ENCODE results near the gene MYBPC1. TPM values are rescaled to one million over a fixed set of nuclear protein-coding genes. Genes with fewer than 3 reads are reported as not detected.

MYBPC1 gene
- total and polyA plus RNA-seq, 2 donors from 2014 or later, result not detected

GRCh38 chr12:101690544-101691098 lies 95.8 kb downstream of the MYBPC1 start:
- H3K27me3 ChIP-seq (ENCODE audit: control insufficient read depth, insufficient read depth, low read length), result no peaks in the 10 kb centered on the region
- FAIRE-seq, result no peak

GRCh38 chr12:101691503-101692096 lies 96.8 kb downstream of the MYBPC1 start:
- FAIRE-seq (no peak), DNase-seq (no peak)
- Histone ChIP-seq H3K9ac (ENCODE audit: low read length in 3 of 3) (no peak overlapping the region), H3K27me3 (ENCODE audit: control insufficient read depth, insufficient read depth, low read length) (no peaks in the 10 kb centered on the region), H3K9me3 (ENCODE audit: control insufficient read depth in 2 of 3, insufficient read depth in 1 of 3, low read length in 3 of 3) (no peaks in the 10 kb centered on the region), H3K4me3 (ENCODE audit: low read length in 3 of 3) (no peak overlapping the region), H3K4me1 (ENCODE audit: control insufficient read depth in 2 of 3, insufficient read depth in 2 of 3, low read depth in 1 of 3, low read length in 3 of 3) (peaks cover 0 to under 1% (median 0%) of the 10 kb centered on the region in 3 donors), H3K36me3 (ENCODE audit: control insufficient read depth in 2 of 3, insufficient read depth in 3 of 3, low read length in 3 of 3) (no peaks in the 10 kb centered on the region), H3K27ac (ENCODE audit: low read depth in 2 of 2, low read length in 2 of 2) (no peak overlapping the region)
- intact Hi-C loops (cut with DNase I), result no loop called here
- no peak for TF ChIP-seq CTCF (IDR thresholded peaks at IDR 0.05; ENCODE audit: borderline replicate concordance, extremely low read depth, insufficient read depth)

More at GRCh38 chr12:101690544-101691098, 95.8 kb downstream of the MYBPC1 start:
- Histone ChIP-seq H3K9ac (ENCODE audit: low read length in 3 of 3) (no peak overlapping the region), H3K4me1 (ENCODE audit: control insufficient read depth in 2 of 3, insufficient read depth in 2 of 3, low read depth in 1 of 3, low read length in 3 of 3) (no peaks in the 10 kb centered on the region), H3K36me3 (ENCODE audit: control insufficient read depth in 2 of 3, insufficient read depth in 3 of 3, low read length in 3 of 3) (no peaks in the 10 kb centered on the region), H3K27ac (ENCODE audit: low read depth in 2 of 2, low read length in 2 of 2) (no peak overlapping the region), H3K4me3 (ENCODE audit: low read length in 3 of 3) (no peak overlapping the region), H3K9me3 (ENCODE audit: control insufficient read depth in 2 of 3, insufficient read depth in 1 of 3, low read length in 3 of 3) (no peaks in the 10 kb centered on the region)
- DNase-seq, result no peak
- no peak for TF ChIP-seq CTCF (IDR thresholded peaks at IDR 0.05; ENCODE audit: borderline replicate concordance, extremely low read depth, insufficient read depth)
- intact Hi-C loops (cut with DNase I), result no loop called here

DNA sequence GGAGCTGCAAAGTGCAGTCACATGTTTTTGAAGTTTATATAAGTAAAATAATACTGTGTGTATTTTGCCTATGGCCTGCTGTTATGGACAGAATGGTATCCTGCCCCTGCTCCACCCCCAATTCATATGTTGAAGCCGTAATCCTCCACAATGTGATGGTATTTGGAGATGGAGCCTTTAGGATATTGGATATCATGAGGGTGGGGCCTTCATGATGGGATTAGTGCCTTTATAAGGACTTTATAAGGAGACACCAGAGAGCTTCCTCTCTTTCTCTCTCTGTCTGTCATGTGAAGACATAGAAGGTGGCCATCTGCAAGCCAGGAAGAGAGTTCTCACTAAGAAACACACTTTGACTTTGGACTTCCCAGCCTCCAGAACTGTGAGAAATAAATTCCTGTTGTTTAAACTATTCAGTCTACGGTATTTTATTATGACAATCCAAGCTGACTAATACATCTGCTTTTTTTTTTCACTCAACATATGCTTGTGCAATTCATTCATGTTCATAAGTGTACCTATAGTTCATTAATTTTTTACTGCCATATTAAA lies 99.6 kb downstream of the MYBPC1 start:
- DNase-seq, result no peak
- Histone ChIP-seq H3K27ac (ENCODE audit: low read depth in 2 of 2, low read length in 2 of 2) (no peak overlapping the region), H3K4me1 (ENCODE audit: control insufficient read depth in 2 of 3, insufficient read depth in 2 of 3, low read depth in 1 of 3, low read length in 3 of 3) (peaks cover 0 to 5% (median 0%) of the 10 kb centered on the region in 3 donors), H3K27me3 (ENCODE audit: control insufficient read depth, insufficient read depth, low read length) (no peaks in the 10 kb centered on the region), H3K9ac (ENCODE audit: low read length in 3 of 3) (no peak overlapping the region), H3K36me3 (ENCODE audit: control insufficient read depth in 2 of 3, insufficient read depth in 3 of 3, low read length in 3 of 3) (no peaks in the 10 kb centered on the region), H3K9me3 (ENCODE audit: control insufficient read depth in 2 of 3, insufficient read depth in 1 of 3, low read length in 3 of 3) (no peaks in the 10 kb centered on the region), H3K4me3 (ENCODE audit: low read length in 3 of 3) (no peak overlapping the region)
- FAIRE-seq, result no peak
- intact Hi-C loops (cut with DNase I), result no loop called here
- TF ChIP-seq CTCF (IDR thresholded peaks at IDR 0.05; ENCODE audit: borderline replicate concordance, extremely low read depth, insufficient read depth), result no peak
